ENCODE results near the gene RAB8B.

Gene RAB8B

GRCh38 chr15:63188926-63189871 is at the start of gene RAB8B:
Gene RAB8B (plus strand): TSS chr15:63189606. CDS start chr15:63189625, 19 bp downstream.
- Histone ChIP-seq H3K4me3 (ENCODE audit: low read depth, low read length) (peak within 1 kb of the TSS; percentile 96), H2AFZ (ENCODE audit: low read length, unreplicated experiment) (peak within 1 kb of the TSS; percentile 89), H3K79me2 (ENCODE audit: control insufficient read depth, insufficient read depth, low read length, unreplicated experiment) (peaks cover 46% of the 10 kb centered on the region), H3K4me1 (ENCODE audit: control insufficient read depth, insufficient read depth, low read length, unreplicated experiment) (peaks cover 41% of the 10 kb centered on the region), H3K27ac (ENCODE audit: low read depth, low read length) (peak within 1 kb of the TSS; percentile 37), H3K36me3 (ENCODE audit: insufficient read depth, low read length) (no peaks in the 10 kb centered on the region), H3K27me3 (ENCODE audit: insufficient read depth, low read length) (no peaks in the 10 kb centered on the region)

- Histone ChIP-seq H3K27me3 (ENCODE audit: insufficient read depth, low read length) (no peaks in the 10 kb centered on the region), H2AFZ (ENCODE audit: low read length, unreplicated experiment) (no peak overlapping the region), H3K27ac (ENCODE audit: low read depth, low read length) (no peak overlapping the region), H3K79me2 (ENCODE audit: control insufficient read depth, insufficient read depth, low read length, unreplicated experiment) (peaks cover 6% of the 10 kb centered on the region), H3K36me3 (ENCODE audit: insufficient read depth, low read length) (peaks cover 15% of the 10 kb centered on the region), H3K4me3 (ENCODE audit: low read depth, low read length) (no peak overlapping the region), H3K4me1 (ENCODE audit: control insufficient read depth, insufficient read depth, low read length, unreplicated experiment) (peaks cover 14% of the 10 kb centered on the region)
Observed at GRCh38 chr15:63140936-63141335, 48.5 kb upstream of the RAB8B start.

- Histone ChIP-seq H3K4me3 (ENCODE audit: low read depth, low read length) (no peak overlapping the region), H3K79me2 (ENCODE audit: control insufficient read depth, insufficient read depth, low read length, unreplicated experiment) (no peaks in the 10 kb centered on the region), H3K27me3 (ENCODE audit: insufficient read depth, low read length) (no peaks in the 10 kb centered on the region), H3K36me3 (ENCODE audit: insufficient read depth, low read length) (peaks cover 28% of the 10 kb centered on the region), H3K4me1 (ENCODE audit: control insufficient read depth, insufficient read depth, low read length, unreplicated experiment) (peaks cover 5% of the 10 kb centered on the region), H3K27ac (ENCODE audit: low read depth, low read length) (no peak overlapping the region), H2AFZ (ENCODE audit: low read length, unreplicated experiment) (no peak overlapping the region)
Observed at GRCh38 chr15:63145426-63145825, 44.0 kb upstream of the RAB8B start.

GRCh38 chr15:63146684-63147083 is 42.7 kb upstream of the RAB8B start:
- H3K4me3 ChIP-seq (ENCODE audit: low read depth, low read length) = no peak overlapping the region
- H3K79me2 ChIP-seq (ENCODE audit: control insufficient read depth, insufficient read depth, low read length, unreplicated experiment) = no peaks in the 10 kb centered on the region
- H3K27me3 ChIP-seq (ENCODE audit: insufficient read depth, low read length) = no peaks in the 10 kb centered on the region
- H3K4me1 ChIP-seq (ENCODE audit: control insufficient read depth, insufficient read depth, low read length, unreplicated experiment) = peaks cover 5% of the 10 kb centered on the region
- no peak overlapping the region for H2AFZ ChIP-seq (ENCODE audit: low read length, unreplicated experiment)
- peaks cover 29% of the 10 kb centered on the region for H3K36me3 ChIP-seq (ENCODE audit: insufficient read depth, low read length)
- H3K27ac ChIP-seq (ENCODE audit: low read depth, low read length) = no peak overlapping the region

GRCh38 chr15:63151665-63152064 is 37.7 kb upstream of the RAB8B start:
- H3K36me3 ChIP-seq (ENCODE audit: insufficient read depth, low read length) = peaks cover 45% of the 10 kb centered on the region
- no peak overlapping the region for H2AFZ ChIP-seq (ENCODE audit: low read length, unreplicated experiment)
- no peak overlapping the region for H3K4me3 ChIP-seq (ENCODE audit: low read depth, low read length)
- H3K27me3 ChIP-seq (ENCODE audit: insufficient read depth, low read length) = no peaks in the 10 kb centered on the region
- peaks cover 14% of the 10 kb centered on the region for H3K4me1 ChIP-seq (ENCODE audit: control insufficient read depth, insufficient read depth, low read length, unreplicated experiment)
- peaks cover 25% of the 10 kb centered on the region for H3K79me2 ChIP-seq (ENCODE audit: control insufficient read depth, insufficient read depth, low read length, unreplicated experiment)
- H3K27ac ChIP-seq (ENCODE audit: low read depth, low read length) = 0 out of 2 replicates have a peak overlapping the region, but pooled peaks have one; percentile 10

GRCh38 chr15:63155486-63155885 is 33.9 kb upstream of the RAB8B start:
- Histone ChIP-seq H3K27me3 (ENCODE audit: insufficient read depth, low read length) (no peaks in the 10 kb centered on the region), H2AFZ (ENCODE audit: low read length, unreplicated experiment) (no peak overlapping the region), H3K36me3 (ENCODE audit: insufficient read depth, low read length) (peaks cover 32% of the 10 kb centered on the region), H3K27ac (ENCODE audit: low read depth, low read length) (peak overlapping the region; percentile 86; the same call in 1 of the 2 replicates), H3K4me1 (ENCODE audit: control insufficient read depth, insufficient read depth, low read length, unreplicated experiment) (peaks cover 9% of the 10 kb centered on the region), H3K79me2 (ENCODE audit: control insufficient read depth, insufficient read depth, low read length, unreplicated experiment) (peaks cover 32% of the 10 kb centered on the region), H3K4me3 (ENCODE audit: low read depth, low read length) (peak overlapping the region; percentile 92)

GRCh38 chr15:63156086-63156710 is 33.2 kb upstream of the RAB8B start:
- Histone ChIP-seq H3K27ac (ENCODE audit: low read depth, low read length) (peak overlapping the region; percentile 86), H3K79me2 (ENCODE audit: control insufficient read depth, insufficient read depth, low read length, unreplicated experiment) (peaks cover 32% of the 10 kb centered on the region), H3K4me1 (ENCODE audit: control insufficient read depth, insufficient read depth, low read length, unreplicated experiment) (peaks cover 9% of the 10 kb centered on the region), H2AFZ (ENCODE audit: low read length, unreplicated experiment) (peak overlapping the region; percentile 1), H3K27me3 (ENCODE audit: insufficient read depth, low read length) (no peaks in the 10 kb centered on the region), H3K36me3 (ENCODE audit: insufficient read depth, low read length) (peaks cover 32% of the 10 kb centered on the region), H3K4me3 (ENCODE audit: low read depth, low read length) (peak overlapping the region; percentile 92)

- peaks cover 32% of the 10 kb centered on the region for H3K79me2 ChIP-seq (ENCODE audit: control insufficient read depth, insufficient read depth, low read length, unreplicated experiment)
- peak overlapping the region; percentile 92 for H3K4me3 ChIP-seq (ENCODE audit: low read depth, low read length)
- peaks cover 27% of the 10 kb centered on the region for H3K36me3 ChIP-seq (ENCODE audit: insufficient read depth, low read length)
- no peaks in the 10 kb centered on the region for H3K27me3 ChIP-seq (ENCODE audit: insufficient read depth, low read length)
- H3K27ac ChIP-seq (ENCODE audit: low read depth, low read length) = peak overlapping the region; percentile 86
- peaks cover 9% of the 10 kb centered on the region for H3K4me1 ChIP-seq (ENCODE audit: control insufficient read depth, insufficient read depth, low read length, unreplicated experiment)
- H2AFZ ChIP-seq (ENCODE audit: low read length, unreplicated experiment) = peak overlapping the region; percentile 62
Observed at GRCh38 chr15:63156755-63157117, 32.7 kb upstream of the RAB8B start.

- peak within 1 kb of the TSS; percentile 92 for H3K4me3 ChIP-seq (ENCODE audit: low read depth, low read length)
- H3K4me1 ChIP-seq (ENCODE audit: control insufficient read depth, insufficient read depth, low read length, unreplicated experiment) = peaks cover 9% of the 10 kb centered on the region
- peak within 1 kb of the TSS; percentile 62 for H2AFZ ChIP-seq (ENCODE audit: low read length, unreplicated experiment)
- H3K36me3 ChIP-seq (ENCODE audit: insufficient read depth, low read length) = peaks cover 22% of the 10 kb centered on the region
- no peaks in the 10 kb centered on the region for H3K27me3 ChIP-seq (ENCODE audit: insufficient read depth, low read length)
- H3K27ac ChIP-seq (ENCODE audit: low read depth, low read length) = peak within 1 kb of the TSS; percentile 86
- H3K79me2 ChIP-seq (ENCODE audit: control insufficient read depth, insufficient read depth, low read length, unreplicated experiment) = peaks cover 32% of the 10 kb centered on the region
Observed at GRCh38 chr15:63157118-63157843, 32.1 kb upstream of the RAB8B start, which contains the start of gene RPS27L. Gene RPS27L (minus strand): TSS chr15:63157477. CDS start chr15:63157405, 72 bp downstream.

- Histone ChIP-seq H3K27me3 (ENCODE audit: insufficient read depth, low read length) (no peaks in the 10 kb centered on the region), H3K79me2 (ENCODE audit: control insufficient read depth, insufficient read depth, low read length, unreplicated experiment) (peaks cover 30% of the 10 kb centered on the region), H3K36me3 (ENCODE audit: insufficient read depth, low read length) (peaks cover 18% of the 10 kb centered on the region), H3K27ac (ENCODE audit: low read depth, low read length) (peak overlapping the region; percentile 86), H3K4me3 (ENCODE audit: low read depth, low read length) (peak overlapping the region; percentile 92), H3K4me1 (ENCODE audit: control insufficient read depth, insufficient read depth, low read length, unreplicated experiment) (peaks cover 9% of the 10 kb centered on the region), H2AFZ (ENCODE audit: low read length, unreplicated experiment) (peak overlapping the region; percentile 62)
Observed at GRCh38 chr15:63157891-63158431, 31.4 kb upstream of the RAB8B start.
